Stimulated activated CD4-positive, alpha-beta T cell treated with anti-CD3 and anti-CD28 coated beads, Interleukin-4, amount 100 ng/mL, for 1 hour (primary cell): ENCODE data around the gene KRTAP13-3.

Experiments
- DNase-seq: peaks from one replicate; pipeline ENCODE4 v3.0.0-alpha.2; 2020

Gene KRTAP13-3, protein sequence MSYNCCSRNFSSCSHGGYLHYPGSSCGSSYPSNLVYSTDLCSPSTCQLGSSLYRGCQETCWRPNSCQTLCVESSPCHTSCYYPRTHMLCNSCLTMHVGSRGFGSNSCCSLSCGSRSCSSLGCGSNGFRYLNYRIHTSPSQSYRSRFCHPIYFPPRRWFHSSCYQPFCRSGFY

GRCh38 chr21:30425826-30426225 lies at the start of gene KRTAP13-3:
TSS of gene KRTAP13-3 (minus strand) at chr21:30425926. CDS start at chr21:30425912, 14 bp downstream.
- DNase-seq = no peak

DNA sequence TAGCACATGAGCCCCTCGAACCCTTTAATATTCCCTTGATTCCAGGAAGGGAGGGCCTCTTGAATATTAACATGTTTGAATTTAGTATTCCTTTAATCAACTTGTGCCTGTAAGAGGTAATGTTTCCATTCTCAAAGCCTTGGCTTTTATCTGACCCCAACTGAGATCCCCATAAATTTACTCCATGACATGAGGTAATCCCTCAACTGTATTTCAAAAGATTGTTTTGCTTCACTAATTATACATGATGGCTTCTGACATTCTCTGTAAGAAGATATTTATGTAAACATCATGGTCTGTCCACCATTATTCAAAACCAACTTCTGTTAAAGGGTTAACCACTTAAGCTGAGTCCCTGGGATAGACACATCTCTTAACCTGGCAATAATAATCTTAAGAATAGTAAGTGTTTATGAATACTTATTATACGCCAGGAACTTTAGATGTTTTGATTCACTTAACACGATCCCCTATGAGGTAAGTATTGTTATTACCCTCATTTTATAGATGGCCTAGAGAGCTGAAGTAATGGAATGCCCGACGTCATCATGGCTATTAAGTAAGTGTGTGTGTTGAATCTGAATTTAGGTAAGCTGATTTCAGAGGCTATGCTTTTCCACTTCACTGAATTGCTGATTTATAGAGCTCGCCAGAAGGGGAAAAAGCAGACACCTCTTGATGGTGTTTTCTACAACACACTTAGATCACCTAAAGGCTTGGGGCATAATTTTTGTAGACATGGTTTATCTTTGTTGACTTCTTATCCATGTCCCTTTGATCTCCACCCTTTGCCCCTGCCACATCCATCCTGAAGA lies 43.4 kb upstream of the KRTAP13-3 start:
- no peak for DNase-seq

- no peak for DNase-seq
These were observed 38.0 kb upstream of the KRTAP13-3 start for GRCh38 chr21:30463713-30464112.

GRCh38 chr21:30448514-30448913 lies 22.8 kb upstream of the KRTAP13-3 start:
- DNase-seq = no peak

- DNase-seq = no peak
These were observed 21.3 kb upstream of the KRTAP13-3 start for GRCh38 chr21:30447056-30447455.

GRCh38 chr21:30444204-30444603 lies 18.5 kb upstream of the KRTAP13-3 start:
- no peak for DNase-seq

DNA sequence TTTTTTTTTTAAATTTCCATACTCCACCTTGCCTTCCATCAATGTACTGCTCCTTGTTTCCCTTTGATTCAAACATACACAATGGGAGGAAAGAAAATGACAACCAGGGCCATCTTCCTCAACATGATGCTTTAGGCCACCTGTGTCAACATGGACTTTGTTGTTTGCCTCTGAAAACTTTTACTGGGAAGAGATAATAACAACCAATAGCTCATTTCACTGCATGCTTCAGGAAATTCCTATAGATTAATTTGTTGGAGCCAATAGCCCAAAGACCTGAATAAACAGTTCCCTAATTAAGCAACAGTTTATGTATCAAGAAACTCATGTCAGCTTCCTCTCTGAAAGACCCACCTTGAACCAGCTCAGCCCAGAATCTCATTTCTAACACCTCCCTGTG lies 17.5 kb upstream of the KRTAP13-3 start:
- no peak for DNase-seq

- DNase-seq = no peak
These were observed 14.2 kb upstream of the KRTAP13-3 start, which contains the start of gene KRTAP15-1 for GRCh38 chr21:30439975-30440374. TSS of gene KRTAP15-1 (plus strand) at chr21:30440275. CDS start at chr21:30440328, 53 bp downstream.

DNA sequence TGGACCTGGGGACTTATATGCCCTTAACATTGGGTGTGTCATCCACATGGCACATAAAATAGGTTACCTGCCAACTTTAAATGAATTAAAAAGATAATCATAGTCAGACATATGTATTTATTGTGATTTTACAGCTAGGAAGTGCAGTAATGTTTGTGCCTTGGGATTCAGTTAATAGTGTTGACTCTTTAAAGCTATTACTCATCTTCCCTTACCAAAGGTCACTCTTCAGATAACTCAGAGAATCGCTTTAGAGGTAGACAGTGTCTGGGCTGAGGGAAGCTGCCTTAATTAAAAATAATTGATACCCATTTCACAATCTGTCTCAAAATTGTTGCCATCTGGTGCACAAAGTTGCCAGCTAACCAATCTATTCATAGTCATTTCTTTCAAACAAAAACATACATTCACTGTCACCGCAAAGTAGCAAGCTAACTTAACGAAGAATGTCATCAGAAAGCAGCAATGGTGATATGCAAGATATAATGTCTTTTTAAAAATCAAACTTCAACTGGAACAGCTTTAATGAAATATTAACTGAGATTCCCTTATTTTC lies 11.4 kb upstream of the KRTAP13-3 start:
- no peak for DNase-seq

GRCh38 chr21:30434033-30434631 lies 8.4 kb upstream of the KRTAP13-3 start:
- peak; percentile 13 for DNase-seq

DNA sequence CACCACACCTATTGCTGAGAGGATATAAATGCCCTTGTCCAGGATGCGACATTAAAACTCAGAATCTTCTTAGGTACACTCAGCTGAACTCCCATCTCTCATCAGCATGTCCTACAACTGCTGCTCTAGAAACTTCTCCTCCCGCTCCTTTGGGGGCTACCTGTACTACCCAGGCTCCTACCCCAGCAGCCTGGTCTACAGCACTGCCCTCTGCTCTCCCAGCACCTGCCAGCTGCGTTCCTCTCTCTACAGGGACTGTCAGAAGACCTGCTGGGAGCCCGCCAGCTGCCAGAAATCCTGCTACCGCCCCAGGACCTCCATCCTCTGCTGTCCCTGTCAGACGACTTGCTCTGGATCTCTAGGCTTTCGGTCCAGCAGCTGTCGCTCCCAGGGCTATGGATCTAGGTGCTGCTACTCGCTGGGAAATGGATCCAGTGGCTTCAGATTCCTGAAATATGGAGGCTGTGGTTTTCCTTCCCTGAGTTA lies 4.5 kb upstream of the KRTAP13-3 start, which contains the start of gene KRTAP13-4:
TSS of gene KRTAP13-4 (plus strand) at position 51 of the 486 bp plus-strand sequence. CDS start at position 107, 56 bp downstream.
- DNase-seq = no peak

- DNase-seq = no peak
These were observed 1.0 kb upstream of the KRTAP13-3 start for GRCh38 chr21:30426731-30427130.

GRCh38 chr21:30415993-30416392 lies 9.7 kb downstream of the KRTAP13-3 start:
- DNase-seq = no peak

- DNase-seq = no peak
These were observed 16.8 kb downstream of the KRTAP13-3 start for GRCh38 chr21:30408782-30409494.

DNA sequence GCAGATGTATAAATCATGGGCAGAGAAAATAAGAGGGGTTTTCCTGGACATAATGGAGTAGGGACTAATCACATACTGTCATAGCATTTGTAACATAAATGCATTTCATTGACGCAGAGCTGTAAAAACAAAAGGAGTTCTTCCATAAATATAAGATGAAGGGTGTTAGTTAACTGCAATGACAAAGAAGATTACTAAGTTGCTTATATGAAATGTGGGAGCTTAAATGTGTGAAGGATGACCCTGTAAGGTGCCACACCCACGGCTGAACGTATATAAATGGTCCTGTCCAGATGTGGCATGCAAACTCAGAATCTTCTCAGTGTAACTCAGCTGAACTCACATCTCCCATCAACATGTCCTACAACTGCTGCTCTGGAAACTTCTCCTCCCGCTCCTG lies 30.0 kb downstream of the KRTAP13-3 start, which contains the start of gene KRTAP13-1:
TSS of gene KRTAP13-1 (plus strand) at position 301 of the 400 bp plus-strand sequence. CDS start at position 357, 56 bp downstream.
- DNase-seq = no peak

DNA sequence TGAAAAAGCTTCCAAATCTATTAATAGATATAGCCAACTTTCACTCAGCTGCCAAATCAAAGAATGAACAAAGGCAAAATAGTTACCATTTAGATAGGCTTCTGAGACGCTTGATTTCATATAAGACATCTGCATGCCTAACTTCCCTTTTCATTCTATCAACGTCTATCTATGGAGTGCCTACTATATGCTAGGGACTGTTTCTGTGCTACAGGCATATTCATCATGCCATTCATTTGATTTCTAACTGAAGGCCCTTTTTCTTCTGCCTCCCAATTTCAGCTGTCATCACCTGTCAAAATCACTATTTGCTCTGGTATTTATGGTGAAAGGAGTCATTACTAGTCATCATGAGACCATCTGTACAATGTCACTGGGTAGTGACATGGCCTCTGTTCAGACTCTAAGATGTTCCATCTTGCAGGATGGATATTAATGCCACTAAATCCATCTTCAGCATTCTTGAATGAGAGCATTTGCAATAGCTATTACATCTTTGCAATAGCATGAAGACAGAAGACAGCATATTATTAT lies 34.2 kb downstream of the KRTAP13-3 start:
- DNase-seq = no peak

- DNase-seq = no peak
These were observed 43.5 kb downstream of the KRTAP13-3 start for GRCh38 chr21:30382201-30382600.
